ENCODE measurements around the gene SLC22A3.

DNA sequence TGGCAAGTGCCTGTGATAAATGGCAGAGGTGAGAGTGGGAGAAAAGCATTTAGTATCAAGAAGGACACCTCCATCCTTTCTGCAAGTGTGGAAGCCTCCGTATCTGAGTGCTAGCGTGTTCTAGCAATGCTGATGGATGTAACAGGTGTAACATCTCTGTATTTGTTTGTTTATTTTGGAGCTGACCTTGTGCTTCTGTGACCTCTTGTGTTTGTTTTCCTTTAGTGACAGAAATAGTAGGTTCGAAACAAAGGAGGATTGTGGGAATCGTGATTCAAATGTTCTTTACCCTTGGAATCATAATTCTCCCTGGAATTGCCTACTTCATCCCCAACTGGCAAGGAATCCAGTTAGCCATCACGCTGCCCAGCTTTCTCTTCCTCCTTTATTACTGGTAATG is 60.4 kb downstream of the SLC22A3 start:
- TF ChIP-seq, protein P1, sequence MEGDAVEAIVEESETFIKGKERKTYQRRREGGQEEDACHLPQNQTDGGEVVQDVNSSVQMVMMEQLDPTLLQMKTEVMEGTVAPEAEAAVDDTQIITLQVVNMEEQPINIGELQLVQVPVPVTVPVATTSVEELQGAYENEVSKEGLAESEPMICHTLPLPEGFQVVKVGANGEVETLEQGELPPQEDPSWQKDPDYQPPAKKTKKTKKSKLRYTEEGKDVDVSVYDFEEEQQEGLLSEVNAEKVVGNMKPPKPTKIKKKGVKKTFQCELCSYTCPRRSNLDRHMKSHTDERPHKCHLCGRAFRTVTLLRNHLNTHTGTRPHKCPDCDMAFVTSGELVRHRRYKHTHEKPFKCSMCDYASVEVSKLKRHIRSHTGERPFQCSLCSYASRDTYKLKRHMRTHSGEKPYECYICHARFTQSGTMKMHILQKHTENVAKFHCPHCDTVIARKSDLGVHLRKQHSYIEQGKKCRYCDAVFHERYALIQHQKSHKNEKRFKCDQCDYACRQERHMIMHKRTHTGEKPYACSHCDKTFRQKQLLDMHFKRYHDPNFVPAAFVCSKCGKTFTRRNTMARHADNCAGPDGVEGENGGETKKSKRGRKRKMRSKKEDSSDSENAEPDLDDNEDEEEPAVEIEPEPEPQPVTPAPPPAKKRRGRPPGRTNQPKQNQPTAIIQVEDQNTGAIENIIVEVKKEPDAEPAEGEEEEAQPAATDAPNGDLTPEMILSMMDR (IDR thresholded peaks at IDR 0.05) = no peak
- TF ChIP-seq POLR2AphosphoS5 (IDR thresholded peaks at IDR 0.05) (no peak), POLR2A (IDR thresholded peaks at IDR 0.05) (no peak), EP300 (IDR thresholded peaks at IDR 0.05) (no peak)

Data from gastroesophageal sphincter (tissue), 3 donors.